H9 (cell line): Measurements from ENCODE around the gene CADM3. TPM values are rescaled to one million over a fixed set of nuclear protein-coding genes. Genes with fewer than 3 reads are reported as not detected.

Experiments
- DNase-seq: peaks from one replicate; pipeline ENCODE4 v3.0.0-alpha.2; 2017
- H2AFZ ChIP-seq: one replicate; pipeline ENCODE4 v1.6.1; 2013; ENCODE audit warnings: mild to moderate bottlenecking, low read length, control low read depth, moderate library complexity
- H2AK5ac ChIP-seq: 2 replicates; pipeline ENCODE4 v1.6.1; 2013; ENCODE audit warnings: low read length, control low read depth, mixed read lengths; ENCODE audit not compliant: insufficient read length
- H2BK120ac ChIP-seq: one replicate; pipeline ENCODE4 v1.6.1; 2013; ENCODE audit warnings: low read depth, mild to moderate bottlenecking, low read length, control low read depth, inconsistent platforms; ENCODE audit not compliant: poor library complexity, severe bottlenecking
- H2BK12ac ChIP-seq: 2 replicates; pipeline ENCODE4 v1.6.1; 2013; ENCODE audit warnings: low read length, control low read depth, mixed read lengths, low read depth; ENCODE audit not compliant: insufficient read length
- H2BK15ac ChIP-seq: 2 replicates; pipeline ENCODE4 v1.6.1; 2013; ENCODE audit warnings: low read depth, low read length, control low read depth
- H2BK20ac ChIP-seq: one replicate; pipeline ENCODE4 v1.6.1; 2013; ENCODE audit warnings: low read depth, mild to moderate bottlenecking, low read length, control low read depth, inconsistent platforms; ENCODE audit not compliant: poor library complexity, severe bottlenecking
- H2BK5ac ChIP-seq: 2 replicates; pipeline ENCODE4 v1.6.1; 2013; ENCODE audit warnings: low read length, control low read depth, mixed read lengths; ENCODE audit not compliant: insufficient read length
- H3K14ac ChIP-seq: 2 replicates; pipeline ENCODE4 v1.6.1; 2013; ENCODE audit warnings: low read length, control low read depth; ENCODE audit not compliant: insufficient read depth
- H3K18ac ChIP-seq: 2 replicates; pipeline ENCODE4 v1.6.1; 2013; ENCODE audit warnings: low read depth, mild to moderate bottlenecking, mixed read lengths, low read length, control low read depth; ENCODE audit not compliant: insufficient read length
- H3K23ac ChIP-seq: 2 replicates; pipeline ENCODE4 v1.6.1; 2013; ENCODE audit warnings: low read length, control low read depth, mixed read lengths, low read depth; ENCODE audit not compliant: insufficient read length
- H3K23me2 ChIP-seq: 2 replicates; pipeline ENCODE4 v1.6.1; 2013; ENCODE audit warnings: low read depth, mild to moderate bottlenecking, mixed read lengths, low read length, control low read depth; ENCODE audit not compliant: insufficient read length, poor library complexity, severe bottlenecking
- H3K27ac ChIP-seq: 2 replicates; pipeline ENCODE4 v1.5.1; 2013; ENCODE audit warnings: low read length, control low read depth, mixed read lengths, low read depth; ENCODE audit not compliant: insufficient read length
- H3K27me3 ChIP-seq: 2 replicates; pipeline ENCODE4 v1.6.1; 2013; ENCODE audit warnings: low read length, control low read depth, inconsistent platforms; ENCODE audit not compliant: insufficient read depth
- H3K4ac ChIP-seq: 2 replicates; pipeline ENCODE4 v1.6.1; 2013; ENCODE audit warnings: low read depth, mild to moderate bottlenecking, control low read depth, inconsistent platforms, low read length, moderate library complexity
- H3K4me1 ChIP-seq: 2 replicates; pipeline ENCODE4 v1.6.1; 2013; ENCODE audit warnings: low read length, control low read depth, inconsistent platforms; ENCODE audit not compliant: insufficient read depth
- H3K4me2 ChIP-seq: 2 replicates; pipeline ENCODE4 v1.6.1; 2013; ENCODE audit warnings: low read length, control low read depth, mixed read lengths; ENCODE audit not compliant: insufficient read length, insufficient read depth
- H3K56ac ChIP-seq: 2 replicates; pipeline ENCODE4 v1.6.1; 2013; ENCODE audit warnings: low read depth, mild to moderate bottlenecking, mixed read lengths, low read length, control low read depth; ENCODE audit not compliant: insufficient read length
- H3K79me1 ChIP-seq: 2 replicates; pipeline ENCODE4 v1.6.1; 2013; ENCODE audit warnings: low read depth, mild to moderate bottlenecking, moderate library complexity, low read length, control low read depth, inconsistent platforms; ENCODE audit not compliant: insufficient read depth, poor library complexity, severe bottlenecking
- H3K79me2 ChIP-seq: 2 replicates; pipeline ENCODE4 v1.6.1; 2013; ENCODE audit warnings: low read length, control low read depth, inconsistent platforms; ENCODE audit not compliant: insufficient read depth
- H3K9ac ChIP-seq: 2 replicates; pipeline ENCODE4 v1.6.1; 2013; ENCODE audit warnings: low read length, control low read depth, mixed read lengths; ENCODE audit not compliant: insufficient read length; ENCODE audit errors: extremely low read depth
- H3K9me3 ChIP-seq: one replicate; pipeline ENCODE4 v1.6.1; 2013; ENCODE audit warnings: low read depth, low read length, inconsistent platforms; ENCODE audit not compliant: control insufficient read depth
- H3T11ph ChIP-seq: one replicate; pipeline ENCODE4 v1.6.1; 2013; ENCODE audit warnings: mild to moderate bottlenecking, low read length, control low read depth, inconsistent platforms
- H4K20me1 ChIP-seq: one replicate; pipeline ENCODE4 v1.6.1; 2013; ENCODE audit not compliant: control insufficient read depth, insufficient read length, insufficient read depth
- H4K5ac ChIP-seq: 2 replicates; pipeline ENCODE4 v1.6.1; 2013; ENCODE audit warnings: low read depth, mild to moderate bottlenecking, mixed read lengths, low read length, control low read depth; ENCODE audit not compliant: insufficient read length
- H4K8ac ChIP-seq: replicated peaks from 2 replicates; pipeline ENCODE4 v1.6.1; 2013; ENCODE audit warnings: low read length, control low read depth, mixed read lengths, low read depth; ENCODE audit not compliant: insufficient read length
- H4K91ac ChIP-seq: 2 replicates; pipeline ENCODE4 v1.6.1; 2013; ENCODE audit warnings: low read depth, mild to moderate bottlenecking, moderate library complexity, mixed read lengths, low read length, control low read depth; ENCODE audit not compliant: insufficient read length
- H3K27ac Mint-ChIP-seq, 3 experiments: 2 replicates in 2 of 3; 3 replicates in 1 of 3; pipeline ENCODE4 v1.8.0; 2020 to 2021; ENCODE audit warnings: mixed read lengths in 3 of 3, mild to moderate bottlenecking in 1 of 3, moderate library complexity in 1 of 3
- H3K27me3 Mint-ChIP-seq: 2 replicates; pipeline ENCODE4 v1.8.0; 2021; ENCODE audit warnings: low read depth, mild to moderate bottlenecking, moderate library complexity, mixed read lengths
- H3K36me3 Mint-ChIP-seq, 3 experiments: 2 replicates in 2 of 3; 3 replicates in 1 of 3; pipeline ENCODE4 v1.8.0; 2020 to 2021; ENCODE audit warnings: low read depth in 3 of 3, mixed read lengths in 3 of 3; ENCODE audit not compliant: insufficient read depth in 1 of 3
- H3K4me1 Mint-ChIP-seq, 2 experiments: 2 replicates each; pipeline ENCODE4 v1.8.0; 2020; ENCODE audit warnings: mixed read lengths in 2 of 2
- H3K4me3 Mint-ChIP-seq, 2 experiments: 2 replicates in 1 of 2; 3 replicates in 1 of 2; pipeline ENCODE4 v1.8.0; 2020 to 2021; ENCODE audit warnings: mild to moderate bottlenecking in 2 of 2, mixed read lengths in 2 of 2, moderate library complexity in 1 of 2
- H3K9me3 Mint-ChIP-seq, 2 experiments: 2 replicates in 1 of 2; 3 replicates in 1 of 2; pipeline ENCODE4 v1.8.0; 2020; ENCODE audit warnings: mild to moderate bottlenecking in 2 of 2, mixed read lengths in 2 of 2, moderate library complexity in 1 of 2
- WGBS: extraction: QIAGEN DNeasy Blood & Tissue Kit; methylation state at CpG from one replicate; pipeline ENCODE4 v1.1.7; 2013; ENCODE audit warnings: missing lambda C conversion rate, low lambda C conversion rate, mixed read lengths; ENCODE audit not compliant: insufficient read length; ENCODE audit errors: extremely low coverage; 5-methylcytosine and 5-hydroxymethylcytosine counted together
- total RNA-seq: library from RNA; stranded (reverse); gene quantifications from 2 replicates; pipeline ENCODE4 v1.2.1, GENCODE V29; 2021
- TF ChIP-seq, protein P1 (sequence below): fragments of 200-600 bp; sonication (generic); conservative IDR thresholded peaks from 3 replicates; pipeline ENCODE4 v1.8.0; 2021; ENCODE audit warnings: antibody characterized with exemption, mild to moderate bottlenecking

CADM3 gene
- total RNA-seq, 1 experiment from 2014 or later = 5.6 TPM

DNA sequence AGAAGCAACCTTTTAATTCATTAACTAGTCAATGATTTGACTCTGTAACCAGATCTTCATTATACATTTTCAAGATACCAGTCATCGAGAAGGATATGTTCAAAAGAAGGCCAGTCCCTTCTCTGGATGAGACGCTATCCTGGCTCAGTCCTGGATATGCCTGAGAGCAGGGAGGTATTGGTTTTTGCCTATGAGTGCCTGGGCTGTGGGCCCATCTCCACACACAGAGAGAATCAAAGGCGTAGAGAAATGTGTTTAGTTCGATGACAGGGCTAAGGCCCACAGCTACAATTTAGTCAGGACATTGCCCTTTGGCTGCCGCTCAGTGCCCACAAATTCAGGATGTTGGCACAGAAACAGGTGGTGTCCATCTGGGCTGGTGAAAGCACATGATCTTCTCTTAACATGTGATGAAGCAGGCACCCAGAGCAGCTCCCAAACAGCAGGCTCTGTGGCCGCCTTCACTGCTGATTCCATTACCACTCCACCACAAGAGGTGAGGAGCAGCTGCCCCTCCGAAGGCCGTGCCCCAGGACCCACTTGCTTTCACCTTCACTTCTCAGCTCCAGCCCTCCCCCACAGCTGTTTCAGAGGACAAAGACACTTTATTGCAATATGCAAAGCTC, 58.0 kb downstream of the CADM3 start:
- H4K91ac ChIP-seq = no peak overlapping the region
- H3K27me3 ChIP-seq = no peaks in the 10 kb centered on the region
- H2BK12ac ChIP-seq = no peak overlapping the region
- H2BK120ac ChIP-seq = no peak overlapping the region
- H2BK5ac ChIP-seq = no peak overlapping the region
- H3K4me3 Mint-ChIP-seq = no peak overlapping the region
- WGBS = no CpG with 5 or more reads among the region's 8 CpGs
- H3K4me1 Mint-ChIP-seq = peaks cover 2 to 5% of the 10 kb centered on the region in 2 experiments; a peak in 1 of 4 replicates
- TF ChIP-seq, protein P1, sequence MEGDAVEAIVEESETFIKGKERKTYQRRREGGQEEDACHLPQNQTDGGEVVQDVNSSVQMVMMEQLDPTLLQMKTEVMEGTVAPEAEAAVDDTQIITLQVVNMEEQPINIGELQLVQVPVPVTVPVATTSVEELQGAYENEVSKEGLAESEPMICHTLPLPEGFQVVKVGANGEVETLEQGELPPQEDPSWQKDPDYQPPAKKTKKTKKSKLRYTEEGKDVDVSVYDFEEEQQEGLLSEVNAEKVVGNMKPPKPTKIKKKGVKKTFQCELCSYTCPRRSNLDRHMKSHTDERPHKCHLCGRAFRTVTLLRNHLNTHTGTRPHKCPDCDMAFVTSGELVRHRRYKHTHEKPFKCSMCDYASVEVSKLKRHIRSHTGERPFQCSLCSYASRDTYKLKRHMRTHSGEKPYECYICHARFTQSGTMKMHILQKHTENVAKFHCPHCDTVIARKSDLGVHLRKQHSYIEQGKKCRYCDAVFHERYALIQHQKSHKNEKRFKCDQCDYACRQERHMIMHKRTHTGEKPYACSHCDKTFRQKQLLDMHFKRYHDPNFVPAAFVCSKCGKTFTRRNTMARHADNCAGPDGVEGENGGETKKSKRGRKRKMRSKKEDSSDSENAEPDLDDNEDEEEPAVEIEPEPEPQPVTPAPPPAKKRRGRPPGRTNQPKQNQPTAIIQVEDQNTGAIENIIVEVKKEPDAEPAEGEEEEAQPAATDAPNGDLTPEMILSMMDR = no peak
- no peaks in the 10 kb centered on the region for H4K20me1 ChIP-seq
- no peak overlapping the region for H2AFZ ChIP-seq
- H3K79me1 ChIP-seq = no peaks in the 10 kb centered on the region
- H3K27ac Mint-ChIP-seq = 0 out of 7 replicates have a peak overlapping the region, but pooled peaks of 1 of the 3 experiments have one; percentile 37
- no peak overlapping the region for H2BK20ac ChIP-seq
- no peak overlapping the region for H4K5ac ChIP-seq
- H3K4me2 ChIP-seq = no peak overlapping the region
- H3K56ac ChIP-seq = no peak overlapping the region
- H3K9me3 ChIP-seq = no peaks in the 10 kb centered on the region
- no peaks in the 10 kb centered on the region for H3K9me3 Mint-ChIP-seq
- H3K23ac ChIP-seq = no peak overlapping the region
- H3K23me2 ChIP-seq = no peaks in the 10 kb centered on the region
- H3K14ac ChIP-seq = no peak overlapping the region; the same call in 1 of the 2 replicates
- H3K79me2 ChIP-seq = no peaks in the 10 kb centered on the region
- H3K9ac ChIP-seq = no peak overlapping the region
- no peak overlapping the region for H3T11ph ChIP-seq
- no peaks in the 10 kb centered on the region for H3K36me3 Mint-ChIP-seq
- H3K4ac ChIP-seq = no peak overlapping the region
- H3K18ac ChIP-seq = no peak overlapping the region
- peaks cover 5% of the 10 kb centered on the region; the same call in 1 of the 2 replicates for H3K27me3 Mint-ChIP-seq
- H3K4me1 ChIP-seq = no peaks in the 10 kb centered on the region
- DNase-seq = no peak
- H3K27ac ChIP-seq = no peak overlapping the region
- no peak overlapping the region for H4K8ac ChIP-seq
- no peak overlapping the region for H2AK5ac ChIP-seq
- no peak overlapping the region for H2BK15ac ChIP-seq
